ENCODE measurements around the gene ARHGAP25.

DNA sequence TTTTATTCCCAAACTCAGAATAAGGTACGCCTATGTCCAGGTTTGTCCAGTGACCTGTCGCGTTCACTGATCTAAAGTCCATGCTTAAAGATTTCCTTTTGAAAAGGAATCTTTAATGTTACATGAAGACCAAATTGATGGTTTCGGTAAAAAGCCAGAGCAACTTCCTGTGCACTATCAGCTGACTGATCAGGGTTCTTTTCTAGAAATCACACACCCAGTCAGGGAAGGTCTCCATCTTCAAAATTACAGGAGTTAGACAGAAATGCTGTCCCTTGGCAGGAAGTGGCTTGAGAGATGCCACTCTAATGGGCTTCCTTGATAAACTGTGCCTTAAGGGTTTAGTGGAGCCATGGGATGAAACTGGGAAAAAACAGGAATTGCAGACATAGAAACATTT is 14.7 kb upstream of the ARHGAP25 start:
- TF ChIP-seq GATA2 (IDR thresholded peaks at IDR 0.05; ENCODE audit: low read depth, low read length) (no peak), GATA3 (IDR thresholded peaks at IDR 0.05; ENCODE audit: low read depth, low read length) (no peak)

Data from SH-SY5Y (cell line).